Stimulated activated CD8-positive, alpha-beta memory T cell treated with anti-CD3 and anti-CD28 coated beads, Interleukin-12 subunit alpha, Interleukin-12 subunit beta, amount 100 ng/mL, for 24 hours (primary cell): ENCODE results near the gene TCF25.
"Not testable (repeated sequence)": the region's sequence is repeated elsewhere in the genome, so short reads cannot be mapped to it uniquely, and the experiment has no call there.

Experiments used
- DNase-seq: peaks from one replicate; pipeline ENCODE4 v3.0.0-alpha.2; 2020; ENCODE audit errors: extremely low read depth

The TCF25 gene

GRCh38 chr16:89918453-89919347, 45.3 kb downstream of the TCF25 start, which contains the start of gene MC1R:
TSS of gene MC1R (plus strand) at chr16:89918862. CDS start at chr16:89919259, 397 bp downstream.
- no peak for DNase-seq

- DNase-seq = no peak
Measured at GRCh38 chr16:89919535-89920406, 46.4 kb downstream of the TCF25 start.

- no peak for DNase-seq
Measured at GRCh38 chr16:89920723-89921122, 47.3 kb downstream of the TCF25 start.

GRCh38 chr16:89921131-89921701, 47.8 kb downstream of the TCF25 start:
- no peak for DNase-seq

- DNase-seq = no peak
Measured at GRCh38 chr16:89921702-89922476, 48.5 kb downstream of the TCF25 start.

GRCh38 chr16:89922477-89922883, 49.1 kb downstream of the TCF25 start:
- no peak for DNase-seq

GRCh38 chr16:89922884-89923639, 49.7 kb downstream of the TCF25 start, which contains the start of gene TUBB3:
TSS of gene TUBB3 (plus strand) at chr16:89923342. CDS start at chr16:89923402, 60 bp downstream.
- no peak for DNase-seq

GRCh38 chr16:89923640-89924296, 50.4 kb downstream of the TCF25 start:
- DNase-seq = no peak

GRCh38 chr16:89924297-89924924, 51.0 kb downstream of the TCF25 start:
- DNase-seq = no peak

GRCh38 chr16:89924925-89925307, 51.5 kb downstream of the TCF25 start:
- DNase-seq = no peak

- DNase-seq = no peak
Measured at GRCh38 chr16:89925596-89926079, 52.2 kb downstream of the TCF25 start.

GRCh38 chr16:89931305-89931896, 58.0 kb downstream of the TCF25 start:
- no peak for DNase-seq

- DNase-seq = no peak
Measured at GRCh38 chr16:89931964-89932363, 58.6 kb downstream of the TCF25 start.

- not testable (repeated sequence) for DNase-seq
Measured at GRCh38 chr16:89934019-89934418, 60.6 kb downstream of the TCF25 start.

GRCh38 chr16:89934611-89935553, 61.5 kb downstream of the TCF25 start:
- DNase-seq = no peak

- DNase-seq = not testable (repeated sequence)
Measured at GRCh38 chr16:89935620-89936019, 62.2 kb downstream of the TCF25 start.

- DNase-seq = no peak
Measured at GRCh38 chr16:89936034-89936433, 62.6 kb downstream of the TCF25 start.

GRCh38 chr16:89936508-89936907, 63.1 kb downstream of the TCF25 start:
- no peak for DNase-seq
